Testis (tissue), 3 donors: Measurements from ENCODE around the gene AFP. TPM values are rescaled to one million over a fixed set of nuclear protein-coding genes. Genes with fewer than 3 reads are reported as not detected.

Source experiments
- DNase-seq: peaks from one replicate; pipeline ENCODE4 v3.0.0-alpha.2; 2019
- H3K27ac ChIP-seq, 2 donors: fragments of 200-600 bp; sonication (generic); one replicate each; pipeline ENCODE4 v1.5.1; 2019
- H3K27me3 ChIP-seq: fragments of 200-600 bp; sonication (generic); one replicate; pipeline ENCODE4 v1.5.1; 2019
- H3K36me3 ChIP-seq: fragments of 200-600 bp; sonication (generic); one replicate; pipeline ENCODE4 v1.5.1; 2017; ENCODE audit warnings: low read depth; ENCODE audit errors: missing control alignments
- H3K4me1 ChIP-seq: fragments of 200-600 bp; sonication (generic); one replicate; pipeline ENCODE4 v1.5.1; 2019
- H3K4me3 ChIP-seq, 2 donors: fragments of 200-600 bp; sonication (generic); one replicate each; pipeline ENCODE4 v1.5.1; 2017 to 2019
- H3K9me3 ChIP-seq: fragments of 200-600 bp; sonication (generic); one replicate; pipeline ENCODE4 v1.5.1; 2017
- POLR2A ChIP-seq: fragments of 450-650 bp; IDR thresholded peaks from one replicate; pipeline ENCODE4 v1.6.1; 2017; ENCODE audit warnings: antibody characterized with exemption, mild to moderate bottlenecking, moderate library complexity
- WGBS, 2 donors: methylation state at CpG; one replicate each; pipeline ENCODE4 v1.1.5; 2018; 5-methylcytosine and 5-hydroxymethylcytosine counted together
- intact Hi-C: fragments of 100-400 bp; cut with DNase I; formaldehyde crosslinking; loops from one replicate; pipeline ENCODE4 v1.15.1; 2023; ENCODE audit warnings: low total_unique reads
- polyA plus RNA-seq: library from polyadenylated mRNA; stranded (reverse); fragments of 350-450 nt; fragmentation: Illumina TruSeq; extraction: RNeasy Lipid Tissue Mini Kit (QIAGEN cat#74804); gene quantifications from one replicate; pipeline ENCODE4 v1.2.3, GENCODE V29; 2014; ENCODE audit warnings: low read depth, low replicate concordance; ENCODE audit not compliant: insufficient read depth
- total RNA-seq, 2 donors: library from RNA; depleted of rRNA; stranded (reverse); fragments of >200 nt; gene quantifications; one replicate each; pipeline ENCODE4 v1.2.3, GENCODE V29; 2016
- TF ChIP-seq, protein P1 (sequence below), 3 experiments: fragments of 450-650 bp in 2 of 3; fragments of 200-600 bp in 1 of 3; sonication (generic) in 1 of 3; IDR thresholded peaks; one replicate each; pipeline ENCODE4 v1.5.1; 2016 to 2019; ENCODE audit warnings: antibody characterized with exemption in 3 of 3, mild to moderate bottlenecking in 2 of 3, moderate library complexity in 1 of 3

AFP gene
- total and polyA plus RNA-seq, 3 donors from 2014 or later: 0.16 TPM; not detected in 2

DNA sequence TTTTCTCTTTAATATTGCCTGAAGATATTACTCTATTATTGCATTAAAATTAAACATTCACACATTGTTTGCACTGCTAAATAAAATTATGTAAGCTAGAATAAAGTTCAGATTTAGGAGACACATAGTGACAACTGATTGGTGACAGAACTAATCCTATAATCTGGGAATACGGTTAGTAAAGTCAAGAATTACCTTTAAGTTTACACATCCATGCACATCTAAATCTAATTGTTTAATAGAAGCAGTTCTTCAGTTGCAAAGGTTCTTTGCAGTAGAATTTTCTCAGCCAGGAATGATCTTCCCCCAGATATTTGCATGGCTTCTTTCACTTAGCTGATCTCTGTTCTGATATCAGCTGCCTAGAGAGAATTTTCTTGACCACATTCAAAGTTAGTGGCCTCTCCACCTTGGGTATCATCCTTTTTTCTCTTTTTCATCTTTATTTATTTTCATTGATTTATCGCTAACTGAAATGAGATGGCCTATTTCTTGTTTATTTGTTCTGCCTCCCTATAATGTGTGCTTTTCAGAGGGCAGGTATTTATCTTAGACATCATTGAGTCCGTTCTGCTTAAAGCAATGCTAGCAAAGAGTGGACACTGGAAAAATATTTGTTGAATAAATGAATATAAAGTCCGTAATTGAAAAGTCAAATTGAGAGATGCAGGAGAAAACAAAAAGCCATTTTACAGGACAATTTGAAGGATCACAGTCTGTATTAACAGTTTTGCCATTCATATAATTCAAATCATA, 12.6 kb downstream of the AFP start:
- Histone ChIP-seq H3K4me3 (no peak overlapping the region), H3K27me3 (no peaks in the 10 kb centered on the region), H3K4me1 (no peaks in the 10 kb centered on the region), H3K27ac (no peak overlapping the region), H3K9me3 (no peaks in the 10 kb centered on the region), H3K36me3 (no peaks in the 10 kb centered on the region)
- TF ChIP-seq, protein P1, sequence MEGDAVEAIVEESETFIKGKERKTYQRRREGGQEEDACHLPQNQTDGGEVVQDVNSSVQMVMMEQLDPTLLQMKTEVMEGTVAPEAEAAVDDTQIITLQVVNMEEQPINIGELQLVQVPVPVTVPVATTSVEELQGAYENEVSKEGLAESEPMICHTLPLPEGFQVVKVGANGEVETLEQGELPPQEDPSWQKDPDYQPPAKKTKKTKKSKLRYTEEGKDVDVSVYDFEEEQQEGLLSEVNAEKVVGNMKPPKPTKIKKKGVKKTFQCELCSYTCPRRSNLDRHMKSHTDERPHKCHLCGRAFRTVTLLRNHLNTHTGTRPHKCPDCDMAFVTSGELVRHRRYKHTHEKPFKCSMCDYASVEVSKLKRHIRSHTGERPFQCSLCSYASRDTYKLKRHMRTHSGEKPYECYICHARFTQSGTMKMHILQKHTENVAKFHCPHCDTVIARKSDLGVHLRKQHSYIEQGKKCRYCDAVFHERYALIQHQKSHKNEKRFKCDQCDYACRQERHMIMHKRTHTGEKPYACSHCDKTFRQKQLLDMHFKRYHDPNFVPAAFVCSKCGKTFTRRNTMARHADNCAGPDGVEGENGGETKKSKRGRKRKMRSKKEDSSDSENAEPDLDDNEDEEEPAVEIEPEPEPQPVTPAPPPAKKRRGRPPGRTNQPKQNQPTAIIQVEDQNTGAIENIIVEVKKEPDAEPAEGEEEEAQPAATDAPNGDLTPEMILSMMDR (IDR thresholded peaks at IDR 0.05): no peak
- no peak for TF ChIP-seq POLR2A
- 92 to 96% methylated on average over 4 of the region's 4 CpGs for WGBS, 2 donors
- intact Hi-C loops: no loop called here
- no peak for DNase-seq

DNA sequence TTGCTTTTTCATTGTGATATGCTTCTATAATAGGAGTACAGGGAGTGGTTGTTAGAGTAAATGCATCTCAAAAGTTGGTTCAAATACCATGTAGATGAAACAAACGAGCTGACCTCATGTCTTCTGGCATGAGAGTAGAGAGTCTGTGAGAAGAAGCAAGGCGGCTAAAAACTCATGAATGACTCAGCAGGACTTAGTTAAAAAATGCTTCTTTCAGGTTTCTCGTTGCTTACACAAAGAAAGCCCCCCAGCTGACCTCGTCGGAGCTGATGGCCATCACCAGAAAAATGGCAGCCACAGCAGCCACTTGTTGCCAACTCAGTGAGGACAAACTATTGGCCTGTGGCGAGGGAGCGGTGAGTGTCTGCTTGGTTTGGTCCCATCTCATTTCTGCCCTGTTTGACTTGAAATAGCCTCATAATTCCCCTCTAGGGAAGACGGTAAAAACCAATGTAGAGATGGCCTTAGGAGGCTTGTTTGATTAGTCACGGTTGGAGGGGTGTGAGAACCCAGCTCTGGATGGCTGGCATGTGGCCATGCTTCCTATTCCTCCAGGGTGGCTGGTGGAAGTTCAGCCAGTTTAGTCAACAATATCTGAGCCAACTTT, 14.5 kb downstream of the AFP start:
- TF ChIP-seq, protein P1 (IDR thresholded peaks at IDR 0.05): no peak
- TF ChIP-seq POLR2A: no peak
- Histone ChIP-seq H3K4me1 (no peaks in the 10 kb centered on the region), H3K27ac (no peak overlapping the region), H3K27me3 (no peaks in the 10 kb centered on the region), H3K9me3 (no peaks in the 10 kb centered on the region), H3K36me3 (no peaks in the 10 kb centered on the region), H3K4me3 (no peak overlapping the region)
- no peak for DNase-seq
- WGBS, 2 donors: 75 to 78% methylated on average over 9 of the region's 9 CpGs
- intact Hi-C loops: no loop called here

DNA sequence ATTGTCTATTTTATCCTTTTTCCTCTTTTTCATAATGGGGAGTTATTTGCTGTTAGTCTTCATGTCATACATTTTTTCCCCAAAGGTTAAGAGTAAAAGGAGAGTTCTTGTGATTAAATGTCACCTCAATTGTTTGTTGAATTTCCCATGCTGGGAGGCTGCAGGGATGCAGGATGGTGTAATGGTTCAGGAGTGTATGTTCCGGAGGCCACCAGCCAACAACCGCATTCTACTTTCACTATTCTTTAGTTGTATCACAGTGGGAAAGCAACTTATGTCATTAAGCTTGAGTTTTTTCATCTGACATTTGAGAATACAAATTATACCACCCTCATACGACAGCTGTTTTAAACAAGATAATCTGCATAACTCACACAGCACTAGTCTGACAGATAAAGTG, 15.4 kb downstream of the AFP start:
- no peak for DNase-seq
- Histone ChIP-seq H3K27ac (no peak overlapping the region), H3K27me3 (no peaks in the 10 kb centered on the region), H3K4me3 (no peak overlapping the region), H3K9me3 (no peaks in the 10 kb centered on the region), H3K4me1 (no peaks in the 10 kb centered on the region), H3K36me3 (no peaks in the 10 kb centered on the region)
- 68 to 69% methylated on average over 3 of the region's 3 CpGs for WGBS, 2 donors
- intact Hi-C loops: no loop called here
- TF ChIP-seq POLR2A: no peak
- TF ChIP-seq, protein P1 (IDR thresholded peaks at IDR 0.05): no peak

DNA sequence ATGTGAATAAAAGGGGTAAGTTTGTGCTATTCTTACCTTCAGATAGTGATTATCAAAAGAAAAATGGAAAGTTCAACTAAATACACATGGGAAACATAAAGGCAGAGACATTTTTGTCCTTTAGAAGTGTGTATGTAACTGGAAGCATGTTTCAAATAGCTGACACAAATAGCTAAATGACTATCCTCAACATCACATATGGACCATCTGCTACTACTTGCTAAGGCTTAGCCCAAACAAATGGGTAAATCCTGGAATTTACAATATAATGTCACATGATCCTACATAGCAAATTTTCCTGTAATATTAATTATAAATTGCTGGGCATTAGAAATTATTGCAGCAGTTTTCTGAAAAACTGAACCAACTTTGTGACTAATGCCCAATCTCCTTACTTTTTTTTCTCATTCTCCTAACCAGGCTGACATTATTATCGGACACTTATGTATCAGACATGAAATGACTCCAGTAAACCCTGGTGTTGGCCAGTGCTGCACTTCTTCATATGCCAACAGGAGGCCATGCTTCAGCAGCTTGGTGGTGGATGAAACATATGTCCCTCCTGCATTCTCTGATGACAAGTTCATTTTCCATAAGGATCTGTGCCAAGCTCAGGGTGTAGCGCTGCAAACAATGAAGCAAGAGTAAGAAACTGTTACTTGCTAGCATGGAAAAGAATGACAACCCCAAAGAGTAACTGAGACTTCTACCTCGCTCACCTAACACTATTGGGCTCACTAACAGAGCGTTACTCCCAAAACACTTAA, 16.1 kb downstream of the AFP start:
- Histone ChIP-seq H3K4me3 (no peak overlapping the region), H3K4me1 (no peaks in the 10 kb centered on the region), H3K27me3 (no peaks in the 10 kb centered on the region), H3K27ac (no peak overlapping the region), H3K9me3 (no peaks in the 10 kb centered on the region), H3K36me3 (no peaks in the 10 kb centered on the region)
- no peak for DNase-seq
- intact Hi-C loops: no loop called here
- TF ChIP-seq, protein P1 (IDR thresholded peaks at IDR 0.05): no peak
- TF ChIP-seq POLR2A: no peak
- 94 to 97% methylated on average over 4 of the region's 4 CpGs for WGBS, 2 donors
